Neural crest cell (in vitro differentiated cells): ENCODE results near the gene HOPX. TPM values are rescaled to one million over a fixed set of nuclear protein-coding genes. Genes with fewer than 3 reads are reported as not detected.

Experiments
- DNase-seq: peaks from one replicate; pipeline ENCODE4 v3.0.0; 2021; ENCODE audit warnings: low read depth, mixed read lengths, low spot score
- H3K27ac Mint-ChIP-seq: one replicate; pipeline ENCODE4 v1.8.0; 2021; ENCODE audit warnings: mild to moderate bottlenecking, mixed read lengths; ENCODE audit not compliant: unreplicated experiment
- H3K27me3 Mint-ChIP-seq: 2 replicates; pipeline ENCODE4 v1.8.0; 2021; ENCODE audit warnings: low read depth, mild to moderate bottlenecking, mixed read lengths
- H3K36me3 Mint-ChIP-seq: 2 replicates; pipeline ENCODE4 v1.8.0; 2021; ENCODE audit warnings: low read depth, mild to moderate bottlenecking, mixed read lengths
- H3K4me1 Mint-ChIP-seq: 2 replicates; pipeline ENCODE4 v1.8.0; 2021; ENCODE audit warnings: mixed read lengths
- H3K4me3 Mint-ChIP-seq: one replicate; pipeline ENCODE4 v1.8.0; 2021; ENCODE audit warnings: mild to moderate bottlenecking, mixed read lengths
- H3K9me3 Mint-ChIP-seq: 2 replicates; pipeline ENCODE4 v1.8.0; 2021; ENCODE audit warnings: mixed read lengths
- CTCF ChIP-seq: fragments of 200-600 bp; sonication (generic); conservative IDR thresholded peaks from 2 replicates; pipeline ENCODE4 v1.5.0; 2021; ENCODE audit warnings: antibody characterized with exemption, mild to moderate bottlenecking
- total RNA-seq: library from RNA; stranded (reverse); gene quantifications from 2 replicates; pipeline ENCODE4 v1.2.1, GENCODE V29; 2021

Gene HOPX
- total RNA-seq, 1 donor from 2014 or later = not detected

- no peak for DNase-seq
- Mint-ChIP-seq H3K27ac (no peak overlapping the region), H3K4me1 (peaks cover 12% of the 10 kb centered on the region), H3K36me3 (no peaks in the 10 kb centered on the region), H3K27me3 (peaks cover 35% of the 10 kb centered on the region), H3K9me3 (no peaks in the 10 kb centered on the region), H3K4me3 (no peak overlapping the region)
- no peak for TF ChIP-seq CTCF
These were observed 5.6 kb upstream of the HOPX start for GRCh38 chr4:56686537-56687231.

- peaks cover 12% of the 10 kb centered on the region for H3K4me1 Mint-ChIP-seq
- H3K36me3 Mint-ChIP-seq = no peaks in the 10 kb centered on the region
- H3K27ac Mint-ChIP-seq = no peak overlapping the region
- no peak for DNase-seq
- H3K27me3 Mint-ChIP-seq = peaks cover 43% of the 10 kb centered on the region
- H3K4me3 Mint-ChIP-seq = no peak overlapping the region
- TF ChIP-seq CTCF = no peak
- H3K9me3 Mint-ChIP-seq = no peaks in the 10 kb centered on the region
These were observed 3.4 kb upstream of the HOPX start for GRCh38 chr4:56684320-56685050.

GRCh38 chr4:56683455-56683854 is 2.4 kb upstream of the HOPX start:
- H3K4me3 Mint-ChIP-seq = no peak overlapping the region
- H3K36me3 Mint-ChIP-seq = no peaks in the 10 kb centered on the region
- no peak overlapping the region for H3K27ac Mint-ChIP-seq
- DNase-seq = no peak
- H3K9me3 Mint-ChIP-seq = no peaks in the 10 kb centered on the region
- peaks cover 43% of the 10 kb centered on the region for H3K27me3 Mint-ChIP-seq
- TF ChIP-seq CTCF = no peak
- peaks cover 9% of the 10 kb centered on the region for H3K4me1 Mint-ChIP-seq

GRCh38 chr4:56681853-56682525 is 893 bp upstream of the HOPX start:
- Mint-ChIP-seq H3K4me3 (no peak overlapping the region), H3K27ac (no peak overlapping the region), H3K9me3 (no peaks in the 10 kb centered on the region), H3K27me3 (peaks cover 43% of the 10 kb centered on the region), H3K4me1 (peaks cover 9% of the 10 kb centered on the region), H3K36me3 (no peaks in the 10 kb centered on the region)
- no peak for TF ChIP-seq CTCF
- no peak for DNase-seq

GRCh38 chr4:56680266-56680665 is 830 bp downstream of the HOPX start:
- Mint-ChIP-seq H3K9me3 (no peaks in the 10 kb centered on the region), H3K27me3 (peaks cover 42% of the 10 kb centered on the region), H3K36me3 (no peaks in the 10 kb centered on the region), H3K4me1 (peaks cover 9% of the 10 kb centered on the region), H3K4me3 (no peak overlapping the region), H3K27ac (no peak overlapping the region)
- no peak for DNase-seq
- no peak for TF ChIP-seq CTCF
